Measurements from ENCODE around the gene PHF1. TPM values are rescaled to one million over a fixed set of nuclear protein-coding genes. Genes with fewer than 3 reads are reported as not detected.

Gene PHF1
- polyA plus RNA-seq, 1 donor (not counting 4 experiments of a cell fraction or from before 2014, with no cell fraction given), result 15.8 TPM

- Histone ChIP-seq H2AFZ (ENCODE audit: control insufficient read depth, low read length) (no peak overlapping the region), H3K27me3 (ENCODE audit: control insufficient read depth, extremely low read depth, insufficient read depth, low read length) (no peaks in the 10 kb centered on the region), H3K27ac (ENCODE audit: control insufficient read depth, insufficient read depth, low read length) (no peak overlapping the region), H3K79me2 (ENCODE audit: control insufficient read depth, insufficient read depth, low read length) (peaks cover 22% of the 10 kb centered on the region), H3K9me1 (ENCODE audit: control insufficient read depth, extremely low read depth, insufficient read depth, low read length) (no peaks in the 10 kb centered on the region), H3K9me3 (ENCODE audit: control insufficient read depth, low read depth, low read length) (no peaks in the 10 kb centered on the region), H3K36me3 (ENCODE audit: control insufficient read depth in 2 of 2, extremely low read depth in 1 of 2, insufficient read depth in 2 of 2, low read length in 2 of 2) (peaks cover 24 to 49% of the 10 kb centered on the region in 2 experiments), H3K4me2 (ENCODE audit: control insufficient read depth, extremely low read depth, insufficient read depth, low read depth, low read length) (no peak overlapping the region), H3K9ac (ENCODE audit: control insufficient read depth, extremely low read depth, insufficient read depth, low read length) (no peak overlapping the region), H4K20me1 (ENCODE audit: control insufficient read depth, extremely low read depth, insufficient read depth, low read length) (peaks cover 5% of the 10 kb centered on the region), H3K4me3 (ENCODE audit: control insufficient read depth in 2 of 3, extremely low read depth in 1 of 3, insufficient read depth in 2 of 3, low read depth in 1 of 3, low read length in 3 of 3) (no peak overlapping the region), H3K4me1 (ENCODE audit: control insufficient read depth, extremely low read depth, insufficient read depth, low read length) (peaks cover 29% of the 10 kb centered on the region)
- DNase-seq (ENCODE audit: low read depth, low spot score) (no peak), FAIRE-seq (no peak)
- TF ChIP-seq CTCF (optimal IDR thresholded peaks at IDR 0.05 in 1 of 3, IDR thresholded peaks at IDR 0.05 in 1 of 3, conservative IDR thresholded peaks at IDR 0.05 in 1 of 3; ENCODE audit: extremely low read depth in 1 of 3, insufficient read depth in 2 of 3, low read length in 3 of 3) (no peak), EZH2 (IDR thresholded peaks at IDR 0.05; ENCODE audit: low read length) (no peak)
- dilution Hi-C loops (cut with MboI; ENCODE audit: extremely low pct_ligation_motif_present, low sequenced_read_pairs), result no loop called here
Measured at GRCh38 chr6:33412140-33413009, 1.6 kb downstream of the PHF1 start.

- Histone ChIP-seq H3K4me1 (ENCODE audit: control insufficient read depth, extremely low read depth, insufficient read depth, low read length) (peaks cover 31% of the 10 kb centered on the region), H3K27ac (ENCODE audit: control insufficient read depth, insufficient read depth, low read length) (no peak overlapping the region), H3K4me3 (ENCODE audit: control insufficient read depth in 2 of 3, extremely low read depth in 1 of 3, insufficient read depth in 2 of 3, low read depth in 1 of 3, low read length in 3 of 3) (no peak overlapping the region), H3K36me3 (ENCODE audit: control insufficient read depth in 2 of 2, extremely low read depth in 1 of 2, insufficient read depth in 2 of 2, low read length in 2 of 2) (peaks cover 24 to 41% of the 10 kb centered on the region in 2 experiments), H3K79me2 (ENCODE audit: control insufficient read depth, insufficient read depth, low read length) (peaks cover 24% of the 10 kb centered on the region), H3K9me1 (ENCODE audit: control insufficient read depth, extremely low read depth, insufficient read depth, low read length) (no peaks in the 10 kb centered on the region), H3K27me3 (ENCODE audit: control insufficient read depth, extremely low read depth, insufficient read depth, low read length) (no peaks in the 10 kb centered on the region), H4K20me1 (ENCODE audit: control insufficient read depth, extremely low read depth, insufficient read depth, low read length) (peaks cover 5% of the 10 kb centered on the region), H3K9me3 (ENCODE audit: control insufficient read depth, low read depth, low read length) (no peaks in the 10 kb centered on the region), H2AFZ (ENCODE audit: control insufficient read depth, low read length) (no peak overlapping the region), H3K9ac (ENCODE audit: control insufficient read depth, extremely low read depth, insufficient read depth, low read length) (no peak overlapping the region), H3K4me2 (ENCODE audit: control insufficient read depth, extremely low read depth, insufficient read depth, low read depth, low read length) (no peak overlapping the region)
- no peak for TF ChIP-seq CTCF (optimal IDR thresholded peaks at IDR 0.05 in 1 of 3, IDR thresholded peaks at IDR 0.05 in 1 of 3, conservative IDR thresholded peaks at IDR 0.05 in 1 of 3; ENCODE audit: extremely low read depth in 1 of 3, insufficient read depth in 2 of 3, low read length in 3 of 3)
- TF ChIP-seq EZH2 (IDR thresholded peaks at IDR 0.05; ENCODE audit: low read length), result no peak
- dilution Hi-C loops (cut with MboI; ENCODE audit: extremely low pct_ligation_motif_present, low sequenced_read_pairs), result no loop called here
- FAIRE-seq, result no peak
- DNase-seq (ENCODE audit: low read depth, low spot score), result no peak
Measured at GRCh38 chr6:33413241-33414120, 2.7 kb downstream of the PHF1 start.

All from keratinocyte (primary cell).